GM12892 (cell line): ENCODE measurements around the gene DOCK4.

Experiments used
- POLR2A ChIP-seq: IDR thresholded peaks from 2 replicates; pipeline ENCODE4 v1.6.1; 2011; ENCODE audit warnings: low read depth, low read length, control low read depth
- POLR2AphosphoS5 ChIP-seq: IDR thresholded peaks from 2 replicates; pipeline ENCODE4 v1.6.1; 2011; ENCODE audit warnings: low read depth, low read length, control low read depth
- TAF1 ChIP-seq: IDR thresholded peaks from 2 replicates; pipeline ENCODE4 v1.6.1; 2011; ENCODE audit warnings: low read depth, mild to moderate bottlenecking, control low read depth, low read length, borderline replicate concordance

DNA sequence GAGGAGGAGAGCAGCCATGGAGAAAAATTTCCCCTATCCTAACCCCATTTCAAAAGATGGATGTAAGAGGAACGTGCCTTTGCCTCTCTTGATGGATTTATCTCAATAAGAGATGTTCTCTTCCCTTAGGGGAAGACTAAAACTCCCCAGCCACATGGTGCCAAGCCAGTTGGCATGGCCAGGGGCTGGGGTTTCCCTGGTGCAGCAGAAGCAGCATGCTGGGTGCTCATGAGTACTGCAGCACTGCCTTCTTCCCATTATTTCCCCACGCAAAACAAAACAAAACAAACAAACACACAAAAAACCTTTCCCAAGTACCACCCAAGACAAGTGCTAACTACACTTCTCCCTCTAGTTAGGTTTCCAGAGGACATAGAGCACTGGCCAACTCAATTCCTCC lies 97.2 kb downstream of the DOCK4 start:
- TF ChIP-seq POLR2A (no peak), POLR2AphosphoS5 (no peak), TAF1 (no peak)
